ENCODE measurements around the gene RFX5. TPM values are rescaled to one million over a fixed set of nuclear protein-coding genes. Genes with fewer than 3 reads are reported as not detected.

Gene RFX5
- total and polyA plus RNA-seq, 9 of the 15 experiments (the other 6 are each of a cell fraction or from before 2014, with no cell fraction given), result 3.8 to 48.2 (median 32.2) TPM

DNA sequence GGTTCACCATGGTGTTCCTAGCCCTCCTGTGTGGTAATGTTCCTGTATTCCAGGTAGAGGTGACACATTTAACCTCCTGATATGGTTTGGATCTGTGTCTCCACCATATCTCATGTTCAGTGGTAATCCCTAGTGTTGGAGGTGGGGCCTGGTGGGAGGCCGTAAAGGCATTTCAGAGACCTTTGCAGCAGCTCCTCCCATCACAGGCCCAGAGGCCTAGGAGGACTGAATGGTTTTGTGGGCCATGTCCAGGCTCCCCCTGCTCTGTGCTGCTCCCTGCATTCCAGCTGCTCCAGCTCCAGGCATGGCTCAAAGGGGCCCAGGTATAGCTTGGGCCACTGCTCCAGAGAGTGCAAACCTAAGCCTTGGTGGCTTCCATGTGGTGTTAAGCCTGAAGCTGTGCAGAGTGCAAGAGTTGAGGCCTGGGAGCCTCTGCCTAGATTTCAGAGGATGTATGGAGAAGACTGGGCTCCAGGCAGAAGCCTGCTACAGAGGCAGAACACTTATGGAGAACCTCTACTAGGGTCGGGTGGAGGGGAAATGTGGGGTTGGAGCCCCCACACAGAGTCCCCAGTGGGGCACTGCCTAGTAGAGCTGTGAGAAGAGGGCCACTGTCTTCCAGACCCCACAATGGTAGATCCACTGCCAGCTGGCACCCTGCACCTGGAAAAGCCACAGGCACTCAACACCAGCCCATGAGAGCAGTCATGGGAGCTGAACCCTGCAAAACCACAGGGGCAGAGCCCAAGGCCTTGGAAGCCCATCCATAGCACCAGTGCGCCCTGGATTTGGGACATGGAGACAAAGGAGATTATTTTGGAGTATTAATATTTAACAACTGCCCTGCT, 15.5 kb upstream of the RFX5 start (continued):
- TF ChIP-seq ARHGAP35 (IDR thresholded peaks at IDR 0.05; ENCODE audit: partially characterized antibody), result no peak
- TF ChIP-seq, protein P1, sequence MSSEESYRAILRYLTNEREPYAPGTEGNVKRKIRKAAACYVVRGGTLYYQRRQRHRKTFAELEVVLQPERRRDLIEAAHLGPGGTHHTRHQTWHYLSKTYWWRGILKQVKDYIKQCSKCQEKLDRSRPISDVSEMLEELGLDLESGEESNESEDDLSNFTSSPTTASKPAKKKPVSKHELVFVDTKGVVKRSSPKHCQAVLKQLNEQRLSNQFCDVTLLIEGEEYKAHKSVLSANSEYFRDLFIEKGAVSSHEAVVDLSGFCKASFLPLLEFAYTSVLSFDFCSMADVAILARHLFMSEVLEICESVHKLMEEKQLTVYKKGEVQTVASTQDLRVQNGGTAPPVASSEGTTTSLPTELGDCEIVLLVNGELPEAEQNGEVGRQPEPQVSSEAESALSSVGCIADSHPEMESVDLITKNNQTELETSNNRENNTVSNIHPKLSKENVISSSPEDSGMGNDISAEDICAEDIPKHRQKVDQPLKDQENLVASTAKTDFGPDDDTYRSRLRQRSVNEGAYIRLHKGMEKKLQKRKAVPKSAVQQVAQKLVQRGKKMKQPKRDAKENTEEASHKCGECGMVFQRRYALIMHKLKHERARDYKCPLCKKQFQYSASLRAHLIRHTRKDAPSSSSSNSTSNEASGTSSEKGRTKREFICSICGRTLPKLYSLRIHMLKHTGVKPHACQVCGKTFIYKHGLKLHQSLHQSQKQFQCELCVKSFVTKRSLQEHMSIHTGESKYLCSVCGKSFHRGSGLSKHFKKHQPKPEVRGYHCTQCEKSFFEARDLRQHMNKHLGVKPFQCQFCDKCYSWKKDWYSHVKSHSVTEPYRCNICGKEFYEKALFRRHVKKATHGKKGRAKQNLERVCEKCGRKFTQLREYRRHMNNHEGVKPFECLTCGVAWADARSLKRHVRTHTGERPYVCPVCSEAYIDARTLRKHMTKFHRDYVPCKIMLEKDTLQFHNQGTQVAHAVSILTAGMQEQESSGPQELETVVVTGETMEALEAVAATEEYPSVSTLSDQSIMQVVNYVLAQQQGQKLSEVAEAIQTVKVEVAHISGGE (CRISPR knock-in tag; IDR thresholded peaks at IDR 0.05), result no peak
- TF ChIP-seq C11orf30 (IDR thresholded peaks at IDR 0.05; ENCODE audit: low read depth), result no peak

DNA sequence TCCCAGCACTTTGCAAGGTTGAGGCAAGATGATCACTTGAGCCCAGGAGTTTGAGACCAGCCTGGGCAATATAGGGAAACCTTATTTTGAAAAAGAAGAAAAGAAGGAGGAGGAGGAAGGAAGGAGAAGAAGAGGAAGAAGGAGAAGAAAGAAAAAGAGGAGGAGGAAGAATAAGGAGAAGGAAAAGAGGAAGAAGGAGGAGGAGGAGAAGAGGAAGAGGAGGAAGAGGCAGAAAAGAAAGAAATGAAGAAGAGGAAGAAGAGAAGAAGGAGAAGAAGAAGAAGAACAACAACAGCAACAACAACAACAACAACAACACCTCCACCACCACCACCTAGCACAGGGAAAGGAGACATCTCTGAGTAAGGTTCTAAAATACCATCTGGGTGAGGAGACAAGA, 14.8 kb upstream of the RFX5 start:
- no TSS peak for BruUV-seq (replicated peaks)
- TF ChIP-seq OTX1 (CRISPR knock-in tag; IDR thresholded peaks at IDR 0.05) (0 out of 2 replicates have a peak, but pooled peaks have one; percentile 31), ZNF668 (CRISPR knock-in tag; IDR thresholded peaks at IDR 0.05) (no peak), CBX8 (IDR thresholded peaks at IDR 0.05; ENCODE audit: borderline replicate concordance, extremely low read depth, low read depth, low read length, poor library complexity, severe bottlenecking) (no peak), WHSC1 (IDR thresholded peaks at IDR 0.05; ENCODE audit: low read length) (no peak), NR2F6 (CRISPR knock-in tag; IDR thresholded peaks at IDR 0.05) (no peak), ARHGAP35 (IDR thresholded peaks at IDR 0.05; ENCODE audit: partially characterized antibody) (peak; percentile 15), RBM14 (IDR thresholded peaks at IDR 0.05; ENCODE audit: borderline replicate concordance, insufficient read depth, low read depth, low read length) (no peak), EP400 (IDR thresholded peaks at IDR 0.05) (no peak)
- TF ChIP-seq, protein P2, sequence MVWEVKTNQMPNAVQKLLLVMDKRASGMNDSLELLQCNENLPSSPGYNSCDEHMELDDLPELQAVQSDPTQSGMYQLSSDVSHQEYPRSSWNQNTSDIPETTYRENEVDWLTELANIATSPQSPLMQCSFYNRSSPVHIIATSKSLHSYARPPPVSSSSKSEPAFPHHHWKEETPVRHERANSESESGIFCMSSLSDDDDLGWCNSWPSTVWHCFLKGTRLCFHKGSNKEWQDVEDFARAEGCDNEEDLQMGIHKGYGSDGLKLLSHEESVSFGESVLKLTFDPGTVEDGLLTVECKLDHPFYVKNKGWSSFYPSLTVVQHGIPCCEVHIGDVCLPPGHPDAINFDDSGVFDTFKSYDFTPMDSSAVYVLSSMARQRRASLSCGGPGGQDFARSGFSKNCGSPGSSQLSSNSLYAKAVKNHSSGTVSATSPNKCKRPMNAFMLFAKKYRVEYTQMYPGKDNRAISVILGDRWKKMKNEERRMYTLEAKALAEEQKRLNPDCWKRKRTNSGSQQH (CRISPR knock-in tag; IDR thresholded peaks at IDR 0.05), result 0 out of 2 replicates have a peak, but pooled peaks have one; percentile 13
- TF ChIP-seq, protein P3, sequence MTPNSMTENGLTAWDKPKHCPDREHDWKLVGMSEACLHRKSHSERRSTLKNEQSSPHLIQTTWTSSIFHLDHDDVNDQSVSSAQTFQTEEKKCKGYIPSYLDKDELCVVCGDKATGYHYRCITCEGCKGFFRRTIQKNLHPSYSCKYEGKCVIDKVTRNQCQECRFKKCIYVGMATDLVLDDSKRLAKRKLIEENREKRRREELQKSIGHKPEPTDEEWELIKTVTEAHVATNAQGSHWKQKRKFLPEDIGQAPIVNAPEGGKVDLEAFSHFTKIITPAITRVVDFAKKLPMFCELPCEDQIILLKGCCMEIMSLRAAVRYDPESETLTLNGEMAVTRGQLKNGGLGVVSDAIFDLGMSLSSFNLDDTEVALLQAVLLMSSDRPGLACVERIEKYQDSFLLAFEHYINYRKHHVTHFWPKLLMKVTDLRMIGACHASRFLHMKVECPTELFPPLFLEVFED (CRISPR knock-in tag; conservative IDR thresholded peaks at IDR 0.05), result 0 out of 2 replicates have a peak, but pooled peaks have one; percentile 54
- ChIA-PET POLR2A (no interaction called here), CTCF (ENCODE audit: low intra/inter-chr PET ratio) (no interaction called here)
- Histone ChIP-seq H3K36me3 (ENCODE audit: control insufficient read depth, insufficient read depth, low read length) (peaks cover 29% of the 10 kb centered on the region; the same call in 2 of the 3 replicates), H3K9ac (ENCODE audit: insufficient read depth in 1 of 2, low read depth in 2 of 2, low read length in 2 of 2) (no peak overlapping the region), H3K4me2 (ENCODE audit: insufficient read depth, low read length) (no peak overlapping the region), H3K4me3 (no peak overlapping the region), H3K9me1 (ENCODE audit: control insufficient read depth, insufficient read depth, low read length) (no peaks in the 10 kb centered on the region), H3K27me3 (ENCODE audit: control insufficient read depth in 2 of 2, insufficient read depth in 2 of 2, low read length in 2 of 2) (no peaks in the 10 kb centered on the region), H3K27ac (ENCODE audit: extremely low read depth, low read depth, low read length) (no peak overlapping the region), H3K4me1 (replicated peaks in 1 of 2; ENCODE audit: control insufficient read depth in 2 of 2, insufficient read depth in 2 of 2, low read length in 2 of 2) (no peaks in the 10 kb centered on the region), H3K9me3 (replicated peaks; ENCODE audit: control insufficient read depth, insufficient read depth, low read depth, low read length) (peaks cover 7% of the 10 kb centered on the region; the same call in 1 of the 2 replicates), H2AFZ (ENCODE audit: low read depth, low read length) (no peak overlapping the region), H3K79me2 (ENCODE audit: control insufficient read depth, insufficient read depth, low read length) (no peaks in the 10 kb centered on the region), H4K20me1 (replicated peaks; ENCODE audit: control insufficient read depth, insufficient read depth, low read length) (no peaks in the 10 kb centered on the region)
- FAIRE-seq (no peak), ATAC-seq (no peak), DNase-seq (ENCODE audit: extremely low read depth in 1 of 4, low spot score in 3 of 4) (no peak)
- in situ Hi-C loops (cut with MboI), result no loop called here
- intact Hi-C loops (cut with micrococcal nuclease), result no loop called here

All from K562 (cell line).